ENCODE measurements around the gene SLC23A2.

- TF ChIP-seq CTCF (IDR thresholded peaks at IDR 0.05; ENCODE audit: insufficient read depth, low read depth, low read length) (no peak), EZH2 (IDR thresholded peaks at IDR 0.05; ENCODE audit: insufficient read depth, low read length) (no peak)
These were observed 50.9 kb downstream of the SLC23A2 start for GRCh38 chr20:4950437-4950836.

Measured in astrocyte (in vitro differentiated cells and primary cell).